GM19240 (cell line): ENCODE data around the gene ZNF362.

Experiments
- DNase-seq: peaks from one replicate; pipeline ENCODE4 v3.0.0; 2011; ENCODE audit warnings: low spot score; ENCODE audit not compliant: insufficient read length

Gene ZNF362

DNA sequence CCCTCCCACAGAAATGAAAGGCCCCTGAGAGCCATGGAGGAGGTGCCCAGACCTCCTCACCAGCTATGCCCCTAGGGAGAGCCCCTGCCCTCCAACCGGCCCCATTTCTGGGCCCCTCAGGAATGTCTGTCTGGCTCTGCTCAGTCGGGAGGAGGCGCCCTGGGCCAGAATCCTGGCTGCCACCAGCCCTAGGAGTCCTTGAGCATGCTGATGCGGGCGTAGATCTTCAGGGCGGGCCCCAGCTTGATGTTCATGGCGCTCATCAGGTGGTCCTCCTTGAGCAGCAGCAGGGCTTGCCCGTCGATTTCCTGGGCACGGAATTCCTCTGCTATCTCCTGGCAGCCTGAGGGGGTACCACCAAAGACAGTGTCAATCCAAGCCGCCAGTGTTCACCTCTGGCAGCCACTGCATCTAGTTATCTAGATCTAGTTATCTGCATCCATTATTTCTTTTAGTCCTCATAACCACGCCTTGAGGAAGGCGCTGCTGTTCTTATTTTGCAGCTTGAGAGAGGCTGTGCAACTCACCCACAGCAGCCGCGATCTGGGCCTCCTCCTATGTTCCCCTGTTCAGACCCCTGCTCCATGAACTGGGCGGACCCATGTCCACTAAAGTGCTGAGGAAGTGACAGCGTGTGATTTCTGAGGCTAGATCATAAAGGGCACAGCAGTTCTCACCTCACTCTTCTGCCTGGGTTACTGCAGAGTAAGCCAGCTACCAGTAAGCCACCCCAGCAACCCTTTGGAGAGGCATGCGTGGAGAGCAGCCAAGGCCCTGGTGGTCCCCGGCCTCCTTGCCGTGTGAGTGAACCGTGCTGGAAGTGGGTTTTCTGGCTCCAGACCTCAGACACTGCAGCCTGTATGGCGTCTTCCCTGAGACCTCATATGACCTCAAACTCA lies 68.6 kb downstream of the ZNF362 start:
- no peak for DNase-seq

DNA sequence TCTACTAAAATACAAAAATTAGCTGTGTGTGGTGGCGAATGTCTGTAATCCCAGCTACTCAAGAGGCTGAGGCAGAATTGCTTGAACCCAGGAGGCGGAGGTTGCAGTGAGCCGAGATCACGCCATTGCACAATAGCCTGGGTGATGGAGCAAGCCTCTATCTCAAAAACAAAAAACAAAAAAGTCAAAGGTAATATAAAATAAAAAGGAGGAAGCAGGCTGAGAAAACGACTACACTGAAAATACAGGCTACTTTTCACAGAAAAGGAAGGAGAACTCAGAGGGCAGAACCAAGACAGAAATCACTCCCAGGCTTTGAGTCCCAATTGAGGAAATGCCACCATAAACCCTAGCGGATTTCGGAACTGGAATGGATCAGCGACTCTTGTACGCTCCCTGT lies 70.5 kb downstream of the ZNF362 start:
- no peak for DNase-seq

DNA sequence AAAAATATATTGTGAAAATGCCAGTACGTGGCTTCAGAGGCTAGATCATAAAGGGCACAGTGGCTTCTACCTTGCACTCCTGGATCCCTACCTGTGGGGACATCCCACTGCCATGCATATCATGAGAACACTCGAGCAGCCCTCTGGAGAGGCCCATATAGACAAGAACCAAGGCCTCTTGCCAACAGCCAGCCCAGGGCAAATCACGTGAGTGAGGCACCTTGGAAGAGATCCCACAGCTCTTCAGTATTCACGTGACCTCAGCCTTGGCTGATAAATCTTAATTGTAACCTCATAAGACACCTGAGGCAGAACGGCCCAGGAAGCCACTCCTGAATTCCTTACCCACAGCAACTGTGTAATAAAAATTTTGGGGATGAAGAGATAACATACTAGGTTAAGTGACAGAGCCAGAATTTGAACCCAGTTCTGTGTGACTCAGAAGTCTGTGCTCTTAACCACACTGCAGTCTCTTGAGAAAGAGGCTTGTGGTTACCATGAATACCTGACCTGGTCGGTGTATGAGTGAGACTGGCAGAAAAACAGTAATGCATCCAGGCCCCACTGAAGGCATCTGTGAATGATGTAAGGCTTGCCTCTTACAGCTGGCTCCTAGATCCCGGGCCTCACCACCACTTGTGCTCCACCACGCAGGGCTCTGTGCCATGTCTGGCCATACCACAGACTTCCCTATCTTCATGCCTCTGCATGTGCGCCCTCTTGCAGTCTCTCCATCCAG lies 71.5 kb downstream of the ZNF362 start:
- DNase-seq: no peak

DNA sequence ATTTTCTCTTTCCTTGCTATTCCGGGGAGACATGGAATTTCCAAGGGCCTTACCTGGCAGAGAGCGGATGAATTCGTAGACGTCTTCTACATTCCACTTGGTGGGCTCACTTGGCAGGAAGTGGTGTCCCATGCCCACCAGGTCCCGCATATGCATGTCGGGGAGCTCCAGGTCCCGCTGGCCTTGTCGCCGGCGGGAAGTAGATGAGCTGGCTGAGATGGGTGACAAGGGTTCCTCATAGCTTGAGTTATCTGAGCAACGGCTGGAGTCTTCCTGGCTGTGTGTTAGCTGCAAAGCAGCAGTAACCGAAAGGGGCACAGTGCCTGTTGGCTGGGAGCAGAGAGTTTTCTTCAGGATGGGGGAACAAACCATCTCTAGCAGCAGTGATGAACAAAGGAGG lies 72.5 kb downstream of the ZNF362 start:
- no peak for DNase-seq

DNA sequence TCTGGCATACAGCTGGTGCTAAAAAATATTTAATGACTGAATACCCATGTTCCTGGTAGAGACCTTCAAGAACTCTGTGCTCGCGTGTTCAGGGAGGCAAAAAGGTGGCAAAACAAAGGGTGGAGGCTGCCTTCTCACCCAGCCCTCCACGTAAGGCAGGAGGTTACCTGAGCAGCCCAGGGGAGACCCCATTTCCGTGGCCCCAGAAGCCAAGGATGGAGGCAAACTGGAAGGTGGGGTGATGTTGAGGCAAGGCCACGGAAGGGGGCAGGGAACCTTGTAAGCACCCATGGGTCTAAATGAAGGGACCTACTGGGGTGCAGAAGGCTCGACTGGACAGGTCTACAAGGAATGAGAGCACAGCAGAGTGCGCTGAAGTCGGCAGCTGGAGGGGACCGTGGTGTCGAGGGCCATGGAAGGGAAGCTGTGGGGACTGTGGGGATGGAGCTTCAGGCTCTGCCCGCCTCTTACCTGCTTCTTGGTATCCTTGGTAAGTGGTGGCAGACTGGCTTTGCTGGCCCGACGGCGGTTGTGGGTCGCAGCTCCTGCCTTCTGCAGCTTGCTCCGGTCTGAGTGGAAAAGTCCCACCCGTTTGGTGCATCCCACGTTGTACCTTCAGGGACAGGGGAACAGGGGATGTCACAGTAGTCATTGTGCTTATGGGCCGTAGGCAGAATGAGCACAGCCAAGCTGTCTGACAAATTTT lies 73.5 kb downstream of the ZNF362 start:
- DNase-seq: no peak

DNA sequence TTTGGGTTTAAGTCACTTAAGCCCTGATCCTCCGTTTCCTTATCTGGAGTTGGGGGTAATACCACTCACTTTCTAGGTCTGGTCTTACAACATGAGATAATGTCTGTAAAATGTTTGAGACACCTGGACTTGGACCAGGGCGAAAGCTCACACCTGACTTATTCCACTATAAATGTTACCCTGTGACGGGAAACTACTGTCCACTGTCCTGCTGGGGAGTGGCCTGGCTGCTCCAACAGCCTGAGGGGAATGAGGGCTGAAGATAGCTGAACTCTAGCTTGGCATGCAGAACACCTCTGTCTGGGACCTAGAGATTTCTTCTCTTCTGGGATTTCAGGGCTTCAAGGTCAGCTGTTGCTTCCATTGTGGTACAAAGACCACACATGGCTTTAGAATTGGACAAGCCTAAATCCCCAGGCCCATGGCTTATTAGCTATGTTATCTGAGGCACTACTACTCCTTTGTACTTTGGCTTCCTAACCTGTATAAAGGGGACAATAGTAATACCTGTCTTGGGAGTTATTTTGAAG lies 74.1 kb downstream of the ZNF362 start:
- DNase-seq: no peak

DNA sequence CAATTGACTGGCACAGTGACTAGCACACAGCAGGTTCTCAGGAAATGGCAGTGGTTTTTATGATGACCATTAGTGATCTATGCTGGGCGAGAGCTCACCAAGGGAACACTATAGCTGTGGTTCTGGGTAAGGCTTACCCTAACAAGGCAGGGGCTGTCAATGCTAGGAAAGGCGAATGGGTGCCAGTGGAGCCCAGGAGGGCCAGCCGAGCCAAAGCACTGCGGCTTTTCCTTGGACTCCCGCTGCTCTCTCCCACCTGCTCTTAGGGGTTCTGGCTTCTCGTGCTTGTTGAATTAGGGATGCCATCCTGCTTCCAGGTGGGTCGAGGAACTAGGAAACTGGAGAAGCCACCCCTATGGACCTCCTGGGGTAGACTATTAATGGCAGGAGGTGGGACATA lies 74.6 kb downstream of the ZNF362 start:
- DNase-seq: no peak

DNA sequence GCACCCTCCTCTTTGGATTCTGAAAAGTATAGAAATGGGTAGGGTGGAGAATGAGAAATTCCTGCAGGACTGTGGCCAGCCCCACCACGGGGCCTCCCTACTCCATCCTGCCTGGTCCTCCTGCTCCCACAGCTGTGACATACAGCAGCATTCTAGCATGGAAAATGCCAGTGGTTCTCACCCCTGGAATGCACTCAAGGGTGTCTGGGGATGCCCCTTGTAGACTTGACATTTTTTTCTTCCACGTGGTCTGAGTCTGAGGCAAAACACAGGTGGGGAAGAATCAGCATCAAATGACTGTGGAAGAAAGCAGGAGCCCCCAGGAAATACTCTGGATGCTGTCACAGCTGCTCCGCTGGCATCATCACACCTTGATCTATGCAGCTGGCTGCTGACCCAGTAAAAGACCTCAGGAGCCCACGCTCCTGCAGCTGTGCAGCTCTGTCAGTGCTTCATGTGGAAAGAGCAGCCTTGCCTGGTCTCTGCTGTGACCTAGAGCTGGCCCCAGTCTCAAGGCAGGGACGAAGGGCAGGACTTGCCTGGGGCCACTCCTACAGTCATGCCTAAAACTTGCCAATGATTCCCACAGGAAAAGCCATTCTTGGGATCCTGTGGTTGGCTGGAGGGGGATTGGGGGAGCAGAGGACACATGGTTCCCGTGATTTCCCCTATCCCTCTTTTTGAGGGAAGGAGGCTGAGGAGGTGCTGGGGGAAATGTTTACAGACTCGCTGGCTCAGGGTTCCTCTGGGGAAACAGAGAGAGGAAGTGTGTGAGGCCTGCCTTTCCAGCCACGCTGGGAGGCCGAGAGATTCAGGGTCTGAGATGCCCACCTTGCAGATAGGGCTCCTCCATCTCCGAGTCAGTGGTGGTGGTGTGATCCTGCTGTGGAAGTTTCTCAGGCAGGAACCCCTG lies 75.4 kb downstream of the ZNF362 start:
- DNase-seq: no peak

DNA sequence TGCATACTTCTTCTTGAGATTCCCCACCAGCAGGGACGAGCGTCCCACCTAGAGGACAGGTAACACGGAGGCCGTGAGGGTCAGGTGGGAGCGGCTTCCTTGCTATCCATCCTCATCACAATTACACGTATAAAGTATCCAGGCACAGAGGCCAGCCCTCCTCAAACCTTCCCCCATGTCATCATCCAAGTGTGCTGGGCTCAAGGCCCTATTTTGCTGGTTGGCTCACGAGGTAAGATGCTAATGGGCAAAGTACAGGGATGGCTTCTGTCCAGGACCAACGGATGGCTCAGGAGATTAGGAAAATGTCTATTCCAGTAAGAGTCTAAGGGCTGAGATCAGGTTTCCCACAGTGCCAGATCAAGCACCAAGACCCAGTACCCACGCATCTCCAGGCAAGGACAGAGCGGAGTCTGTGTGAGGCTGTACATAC lies 76.1 kb downstream of the ZNF362 start:
- DNase-seq: no peak

DNA sequence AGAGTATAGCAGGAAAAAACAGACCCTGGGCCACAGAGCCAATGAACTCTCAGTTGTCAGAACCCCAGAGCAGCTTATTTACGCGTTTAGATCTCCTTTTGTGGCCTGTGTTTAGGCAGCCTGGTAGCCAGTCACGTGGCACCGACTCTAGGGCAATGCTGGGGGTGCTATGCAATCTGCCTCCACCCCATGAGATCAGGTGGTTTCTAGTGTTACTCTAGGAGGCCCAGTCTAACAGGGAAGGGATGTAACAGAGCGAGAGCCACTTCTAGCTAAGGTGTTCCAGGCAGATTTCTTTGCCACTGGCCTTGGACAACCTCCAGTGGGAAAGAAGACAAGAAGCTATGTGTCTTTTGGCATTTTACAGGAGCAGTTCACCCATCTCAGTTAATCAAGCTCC lies 76.6 kb downstream of the ZNF362 start:
- no peak for DNase-seq

DNA sequence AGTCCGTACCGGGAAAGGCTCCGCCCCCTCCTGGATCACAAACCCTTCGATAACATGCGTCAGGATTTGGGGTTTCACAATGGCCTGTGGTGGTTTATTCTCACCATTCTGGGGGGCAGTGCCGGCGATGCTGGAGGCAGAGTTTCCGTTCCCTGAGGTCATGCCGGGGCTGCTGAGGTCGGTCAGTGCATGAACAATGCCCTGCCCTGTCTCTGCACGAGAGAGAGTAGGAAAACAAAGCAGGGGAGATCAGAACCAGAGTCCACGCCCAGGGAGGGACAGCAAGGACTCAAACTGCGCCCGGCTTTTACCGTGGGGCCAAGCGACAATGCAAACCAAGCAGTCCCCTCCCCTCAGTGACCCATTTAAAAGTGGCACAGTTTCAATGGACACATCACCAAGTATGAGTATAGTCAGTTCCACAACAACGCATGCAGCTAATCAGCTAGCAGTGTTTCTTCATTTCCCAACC lies 77.8 kb downstream of the ZNF362 start:
- no peak for DNase-seq

DNA sequence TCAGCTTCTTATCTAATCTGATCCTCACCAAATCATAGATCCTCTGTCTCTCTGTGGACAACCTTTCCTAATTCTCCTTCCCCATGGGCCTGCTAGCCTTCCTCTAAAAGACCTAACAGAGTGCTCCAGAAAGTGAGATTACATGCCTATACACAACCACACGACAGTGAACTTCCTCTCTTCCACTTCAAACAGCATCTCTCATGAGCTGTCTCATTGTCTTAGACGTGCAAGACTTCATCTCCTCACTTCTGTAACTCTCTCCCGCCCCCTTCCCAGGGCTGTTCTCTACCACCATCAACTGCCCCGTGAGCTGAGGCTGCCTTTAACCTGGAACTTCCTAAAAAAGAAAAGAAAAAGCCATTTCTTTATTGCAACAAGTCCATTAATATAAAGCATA lies 78.7 kb downstream of the ZNF362 start:
- DNase-seq: no peak

DNA sequence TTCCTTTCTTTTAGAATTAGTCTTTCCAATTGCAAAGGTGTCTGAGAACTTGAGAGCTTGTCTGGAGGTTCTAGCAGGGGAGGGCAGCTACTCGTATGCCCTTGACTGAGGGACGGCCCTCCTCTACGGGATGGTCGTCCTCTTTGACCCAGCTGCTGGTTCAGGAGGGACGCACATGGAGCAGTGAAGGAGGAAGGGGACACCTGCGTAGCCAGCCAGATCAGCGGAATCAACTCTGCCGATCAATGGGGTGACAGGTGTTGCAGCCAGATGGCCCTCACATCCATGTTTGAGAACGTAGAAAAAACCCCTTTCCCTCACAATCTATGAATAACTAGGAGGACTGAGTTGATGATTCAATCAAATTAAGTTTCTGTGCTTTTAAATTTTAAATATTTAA lies 80.3 kb downstream of the ZNF362 start:
- DNase-seq: no peak

DNA sequence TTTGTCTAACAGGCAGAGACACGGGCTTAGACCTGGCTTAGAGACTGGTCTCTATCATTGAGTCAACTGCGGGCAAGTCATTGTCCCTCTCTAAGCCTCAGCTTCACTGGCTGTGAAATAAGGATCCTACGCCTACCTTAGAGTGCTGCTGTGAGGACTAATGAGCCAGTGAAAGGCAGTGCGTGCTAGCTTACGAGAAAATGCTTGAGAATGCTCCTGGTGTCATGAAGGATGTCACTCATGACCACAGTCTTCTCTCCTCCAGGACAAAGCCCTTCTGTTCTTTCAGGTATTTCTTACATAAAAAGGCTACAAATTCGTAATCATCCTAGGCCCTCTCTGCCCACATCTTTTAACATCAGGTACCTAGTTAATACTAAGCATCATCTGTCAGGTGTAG lies 81.1 kb downstream of the ZNF362 start:
- DNase-seq: no peak

DNA sequence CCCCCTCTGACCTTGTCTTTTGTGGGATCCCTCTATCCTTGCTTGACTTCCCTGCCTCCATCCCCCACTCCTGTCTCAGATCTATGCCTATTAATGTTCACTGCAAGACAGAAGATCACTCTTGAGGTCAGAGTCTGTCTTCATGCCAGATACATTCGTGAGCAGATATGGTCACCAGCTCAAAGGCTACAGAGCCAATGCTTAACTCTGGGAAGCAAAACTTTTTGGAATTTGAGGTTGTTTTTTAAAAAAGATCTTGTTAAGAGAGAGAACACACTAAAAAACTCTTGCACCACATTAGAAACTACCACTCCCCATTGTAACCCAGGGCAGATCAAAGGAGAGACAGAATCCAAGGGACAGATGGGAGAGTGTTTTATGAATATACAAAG lies 81.8 kb downstream of the ZNF362 start:
- DNase-seq: no peak

DNA sequence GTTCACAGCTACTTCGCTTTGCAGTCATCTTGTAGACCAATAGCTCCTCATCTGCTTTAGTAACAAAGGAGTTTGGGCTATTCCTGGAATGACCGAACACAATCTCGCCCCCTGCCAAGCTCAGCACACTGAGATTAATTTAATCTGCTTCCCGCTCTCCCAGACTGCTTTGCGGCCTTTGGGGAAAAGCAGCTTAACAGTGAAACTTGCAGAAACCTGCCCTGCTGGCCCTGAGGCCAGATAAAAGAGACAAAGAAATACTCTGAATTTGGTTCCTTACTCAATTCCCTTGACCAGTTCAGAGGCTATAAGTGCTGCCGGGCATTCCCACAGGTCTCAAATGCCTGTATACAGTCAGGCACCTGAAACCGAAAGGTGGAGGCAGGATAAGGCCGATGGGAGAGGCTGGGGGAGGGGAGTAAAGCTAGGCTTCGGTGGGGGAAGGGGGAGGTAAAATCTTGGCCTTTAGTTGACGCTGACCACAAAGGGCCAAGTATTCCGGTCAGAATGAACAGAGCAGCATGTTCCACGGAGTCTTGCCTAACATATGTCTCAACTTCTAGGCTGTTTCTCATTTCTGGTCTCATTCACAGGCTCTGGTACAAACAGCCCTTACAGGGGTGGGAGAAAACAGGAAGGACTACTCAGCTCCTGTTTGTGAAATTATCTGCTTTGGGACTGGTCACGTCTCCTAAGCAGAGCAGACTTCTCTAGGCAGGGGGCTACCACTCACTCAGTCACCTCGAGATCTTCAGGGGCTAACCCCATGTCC lies 82.3 kb downstream of the ZNF362 start:
- DNase-seq: no peak

DNA sequence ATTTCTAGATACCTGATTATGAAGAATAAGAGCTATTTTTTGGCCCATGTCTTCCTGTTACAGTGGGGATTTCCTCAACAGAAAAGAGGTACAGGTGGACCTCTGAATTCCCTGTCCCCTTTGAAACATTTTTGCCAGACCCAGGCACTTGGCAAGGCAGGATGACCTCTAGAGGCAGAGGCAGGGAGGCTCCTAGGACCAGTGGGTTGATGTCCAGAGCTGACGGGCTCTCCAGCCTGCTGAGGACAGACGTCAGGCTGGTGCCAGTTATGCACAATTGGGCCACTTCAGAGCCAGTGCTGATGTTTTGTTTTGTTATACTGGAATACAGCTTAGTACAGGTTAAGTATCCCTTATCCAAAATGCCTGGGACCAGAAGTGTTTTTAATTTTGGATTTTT lies 83.1 kb downstream of the ZNF362 start:
- DNase-seq: no peak

DNA sequence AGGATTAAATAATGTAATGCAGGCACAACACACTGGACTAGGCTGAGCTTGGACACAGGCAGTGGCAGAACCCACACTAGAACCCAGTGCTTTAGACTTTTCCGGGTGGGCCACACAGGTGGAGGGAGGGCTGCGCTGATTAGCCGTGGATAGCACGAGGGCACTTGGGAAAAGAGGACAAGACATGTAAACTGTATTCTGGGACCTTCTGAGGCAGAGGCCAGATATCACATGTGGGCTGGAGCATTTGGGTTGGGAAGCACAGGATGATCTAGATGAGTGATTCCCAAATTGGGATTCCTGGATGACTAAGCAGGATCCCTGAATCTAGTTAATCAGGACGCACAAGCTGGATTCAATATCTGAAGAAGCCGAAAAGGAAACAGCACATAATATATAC lies 84.9 kb downstream of the ZNF362 start:
- no peak for DNase-seq

DNA sequence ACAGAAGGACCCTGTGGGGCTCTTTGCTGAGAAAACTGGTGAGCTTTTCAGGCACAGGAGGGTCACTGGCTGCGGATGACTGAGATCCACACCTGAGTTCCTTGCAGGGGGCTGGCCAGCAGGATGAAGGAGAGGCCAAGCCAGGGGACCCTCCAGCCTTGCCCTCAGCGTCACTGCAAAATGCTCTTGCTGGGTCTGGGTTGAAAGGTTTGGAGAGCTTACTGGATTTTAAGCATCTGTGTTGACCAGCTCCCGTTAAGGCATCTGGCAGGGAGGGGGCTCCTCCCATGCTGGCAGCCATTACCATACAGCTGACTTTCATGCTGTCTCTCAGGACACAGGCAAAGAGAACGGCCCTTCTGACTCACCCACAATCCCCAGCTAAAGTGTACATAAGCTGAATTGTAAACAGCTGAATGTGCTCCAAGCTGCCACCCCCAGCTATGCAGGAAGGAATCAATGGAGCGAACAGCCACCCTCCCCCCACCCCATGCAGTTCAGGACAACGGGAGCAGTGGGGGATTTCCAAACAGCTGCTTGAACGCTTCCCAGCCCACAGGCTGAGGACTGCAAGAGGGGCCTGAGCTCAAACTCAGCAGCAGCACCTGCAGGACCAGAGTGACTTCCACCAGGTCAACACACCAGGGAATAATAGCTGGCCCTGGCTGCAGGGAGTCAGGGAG lies 85.9 kb downstream of the ZNF362 start:
- no peak for DNase-seq
